SU-DHL-6 (cell line): Measurements from ENCODE around the gene KIAA1614.

Experiments used
- CTCF ChIP-seq: fragments of 200-600 bp; sonication (generic); IDR thresholded peaks from one replicate; pipeline ENCODE4 v1.5.1; 2017; ENCODE audit warnings: antibody characterized with exemption, mild to moderate bottlenecking, low read length, moderate library complexity; ENCODE audit not compliant: insufficient read depth, poor library complexity, severe bottlenecking
- EZH2phosphoT487 ChIP-seq: fragments of 200-600 bp; sonication (generic), shearing (Covaris generic); conservative IDR thresholded peaks from 2 replicates; pipeline ENCODE4 v1.6.1; 2018; ENCODE audit warnings: mild to moderate bottlenecking, antibody characterized with exemption, low read length, moderate library complexity, mixed read lengths

GRCh38 chr1:180920193-180920592 lies 7.5 kb downstream of the KIAA1614 start:
- TF ChIP-seq CTCF = no peak
- no peak for TF ChIP-seq EZH2phosphoT487
